C4-2B (cell line): ENCODE data around the gene PTGIR.

ENCODE experiments used
- H3K27ac ChIP-seq: fragments of 450-650 bp; 2 replicates; pipeline ENCODE4 v1.5.1; 2017
- ZFX ChIP-seq: fragments of 450-650 bp; IDR thresholded peaks from 2 replicates; pipeline ENCODE4 v1.6.1; 2017
- TF ChIP-seq, protein P1 (sequence below): fragments of 450-650 bp; conservative IDR thresholded peaks from 2 replicates; pipeline ENCODE4 v1.5.1; 2017; ENCODE audit warnings: mild to moderate bottlenecking

The PTGIR gene

GRCh38 chr19:46624958-46625661, at the start of gene PTGIR:
TSS of gene PTGIR (minus strand) at chr19:46625089. CDS start at chr19:46624225, 864 bp downstream.
- no peak for TF ChIP-seq ZFX
- TF ChIP-seq, protein P1, sequence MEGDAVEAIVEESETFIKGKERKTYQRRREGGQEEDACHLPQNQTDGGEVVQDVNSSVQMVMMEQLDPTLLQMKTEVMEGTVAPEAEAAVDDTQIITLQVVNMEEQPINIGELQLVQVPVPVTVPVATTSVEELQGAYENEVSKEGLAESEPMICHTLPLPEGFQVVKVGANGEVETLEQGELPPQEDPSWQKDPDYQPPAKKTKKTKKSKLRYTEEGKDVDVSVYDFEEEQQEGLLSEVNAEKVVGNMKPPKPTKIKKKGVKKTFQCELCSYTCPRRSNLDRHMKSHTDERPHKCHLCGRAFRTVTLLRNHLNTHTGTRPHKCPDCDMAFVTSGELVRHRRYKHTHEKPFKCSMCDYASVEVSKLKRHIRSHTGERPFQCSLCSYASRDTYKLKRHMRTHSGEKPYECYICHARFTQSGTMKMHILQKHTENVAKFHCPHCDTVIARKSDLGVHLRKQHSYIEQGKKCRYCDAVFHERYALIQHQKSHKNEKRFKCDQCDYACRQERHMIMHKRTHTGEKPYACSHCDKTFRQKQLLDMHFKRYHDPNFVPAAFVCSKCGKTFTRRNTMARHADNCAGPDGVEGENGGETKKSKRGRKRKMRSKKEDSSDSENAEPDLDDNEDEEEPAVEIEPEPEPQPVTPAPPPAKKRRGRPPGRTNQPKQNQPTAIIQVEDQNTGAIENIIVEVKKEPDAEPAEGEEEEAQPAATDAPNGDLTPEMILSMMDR, result no peak

GRCh38 chr19:46670813-46671212, 45.9 kb upstream of the PTGIR start:
- H3K27ac ChIP-seq, result no peak overlapping the region
- TF ChIP-seq, protein P1, result no peak
- TF ChIP-seq ZFX, result no peak

More at GRCh38 chr19:46624958-46625661, at the start of gene PTGIR:
- H3K27ac ChIP-seq, result no peak within 1 kb of the TSS

- TF ChIP-seq, protein P1, result no peak
- H3K27ac ChIP-seq, result no peak overlapping the region
Measured at GRCh38 chr19:46668662-46669061, 43.8 kb upstream of the PTGIR start.

GRCh38 chr19:46665072-46665471, 40.2 kb upstream of the PTGIR start:
- no peak overlapping the region for H3K27ac ChIP-seq
- TF ChIP-seq, protein P1, result no peak
- no peak for TF ChIP-seq ZFX

- H3K27ac ChIP-seq, result no peak overlapping the region
- TF ChIP-seq, protein P1, result peak; percentile 73
- no peak for TF ChIP-seq ZFX
Measured at GRCh38 chr19:46661735-46662592, 37.1 kb upstream of the PTGIR start.

- peak within 1 kb of the TSS; percentile 21; the same call in 1 of the 2 replicates for H3K27ac ChIP-seq
- TF ChIP-seq, protein P1, result no peak
- TF ChIP-seq ZFX, result no peak
Measured at GRCh38 chr19:46661020-46661731, 36.3 kb upstream of the PTGIR start, which contains the start of gene DACT3. TSS of gene DACT3 (minus strand) at chr19:46661182. CDS start at chr19:46661064, 118 bp downstream.
